Airway epithelial cell (primary cell): ENCODE data around the gene FAF2. TPM values are rescaled to one million over a fixed set of nuclear protein-coding genes. Genes with fewer than 3 reads are reported as not detected.

ENCODE experiments used
- total RNA-seq: library from RNA; depleted of rRNA; stranded (reverse); fragments of >200 nt; gene quantifications from 2 replicates; pipeline ENCODE4 v1.2.3, GENCODE V29; 2015

The FAF2 gene, protein sequence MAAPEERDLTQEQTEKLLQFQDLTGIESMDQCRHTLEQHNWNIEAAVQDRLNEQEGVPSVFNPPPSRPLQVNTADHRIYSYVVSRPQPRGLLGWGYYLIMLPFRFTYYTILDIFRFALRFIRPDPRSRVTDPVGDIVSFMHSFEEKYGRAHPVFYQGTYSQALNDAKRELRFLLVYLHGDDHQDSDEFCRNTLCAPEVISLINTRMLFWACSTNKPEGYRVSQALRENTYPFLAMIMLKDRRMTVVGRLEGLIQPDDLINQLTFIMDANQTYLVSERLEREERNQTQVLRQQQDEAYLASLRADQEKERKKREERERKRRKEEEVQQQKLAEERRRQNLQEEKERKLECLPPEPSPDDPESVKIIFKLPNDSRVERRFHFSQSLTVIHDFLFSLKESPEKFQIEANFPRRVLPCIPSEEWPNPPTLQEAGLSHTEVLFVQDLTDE
- 25.2 and 35.5 TPM in 2 replicates for total RNA-seq

DNA sequence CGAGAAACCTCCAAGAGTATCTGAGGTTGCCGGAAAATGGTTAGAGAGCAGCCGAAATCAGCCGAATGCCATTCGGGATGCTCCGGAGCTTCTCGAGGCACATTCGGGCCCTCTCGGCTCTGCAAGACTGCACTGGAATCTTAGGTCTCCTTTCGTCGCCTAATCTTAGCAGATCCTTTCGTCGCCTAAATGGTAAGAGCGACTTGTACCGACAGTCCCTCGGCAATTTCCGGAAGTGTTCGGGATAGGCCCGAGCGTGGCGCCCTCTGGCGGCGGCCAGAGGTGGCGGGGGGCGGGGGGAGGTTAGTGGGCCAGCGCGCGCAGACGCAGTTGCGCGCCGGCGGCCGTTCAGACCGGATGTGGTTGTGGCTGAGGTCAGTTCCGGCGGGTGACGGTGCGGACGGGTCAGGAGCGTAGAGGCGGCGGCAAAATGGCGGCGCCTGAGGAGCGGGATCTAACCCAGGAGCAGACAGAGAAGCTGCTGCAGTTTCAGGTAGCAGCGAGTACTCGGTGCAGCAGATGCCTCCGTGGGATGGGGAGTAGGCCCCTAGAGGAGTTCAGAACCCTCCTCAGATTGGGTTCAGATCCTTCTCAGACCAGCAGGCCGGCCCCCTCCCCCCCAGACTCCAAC, at the start of gene FAF2:
Gene FAF2, plus strand, starts transcription at position 408 of the 631 bp plus-strand sequence. Its CDS starts 23 bp downstream, at position 431.

DNA sequence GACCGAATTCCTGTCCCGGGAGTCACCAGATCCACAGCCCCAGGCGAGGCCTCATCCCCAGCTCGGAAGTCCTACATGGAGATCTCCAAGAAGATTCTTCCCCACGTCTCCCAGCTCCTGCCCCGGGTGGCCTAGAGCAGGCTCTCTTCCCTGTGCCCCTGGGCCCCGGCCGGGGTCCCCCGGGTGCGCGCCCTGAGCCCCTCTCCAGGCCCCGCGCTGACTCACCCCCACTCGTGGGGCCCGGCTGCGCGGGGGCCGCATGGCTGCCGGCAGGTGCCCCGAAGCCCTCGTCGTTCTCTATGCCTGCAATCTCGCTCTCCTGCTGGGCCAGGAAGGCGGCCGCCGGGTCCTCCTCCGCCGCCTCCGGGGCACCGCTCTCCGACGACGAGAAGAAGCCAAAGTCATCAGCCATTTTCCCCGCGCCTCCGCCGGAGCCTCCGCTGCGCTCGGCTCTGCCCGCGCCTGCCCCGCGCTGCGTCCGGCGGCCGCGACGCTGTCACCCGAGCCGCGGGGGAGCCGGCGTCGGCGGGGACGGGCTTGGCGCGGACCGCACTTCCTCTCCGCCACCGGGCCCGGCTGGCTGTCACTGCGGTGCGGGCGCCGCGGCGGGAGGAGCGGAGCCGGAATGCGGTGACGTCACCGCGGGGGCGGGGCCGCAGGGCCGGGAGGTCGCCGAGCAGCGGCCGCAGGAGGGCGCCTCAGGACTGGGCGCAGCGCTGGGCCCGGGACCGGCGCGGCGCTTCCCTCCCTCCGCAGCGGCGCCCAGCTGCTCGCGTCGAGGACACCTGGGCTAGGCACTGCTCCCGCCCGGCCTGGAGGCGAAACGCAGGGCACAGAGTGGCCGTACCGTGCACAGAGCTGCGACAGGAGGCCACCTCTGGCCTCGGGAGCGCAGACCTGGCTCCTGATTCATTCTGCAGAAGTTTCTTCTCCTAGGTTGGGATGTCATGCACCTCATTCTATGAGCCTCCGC, 31.9 kb upstream of the FAF2 start, which contains the start of gene CLTB:
Gene CLTB, minus strand, starts transcription at position 588 of the 973 bp plus-strand sequence. Its CDS starts 176 bp downstream, at position 412.

DNA sequence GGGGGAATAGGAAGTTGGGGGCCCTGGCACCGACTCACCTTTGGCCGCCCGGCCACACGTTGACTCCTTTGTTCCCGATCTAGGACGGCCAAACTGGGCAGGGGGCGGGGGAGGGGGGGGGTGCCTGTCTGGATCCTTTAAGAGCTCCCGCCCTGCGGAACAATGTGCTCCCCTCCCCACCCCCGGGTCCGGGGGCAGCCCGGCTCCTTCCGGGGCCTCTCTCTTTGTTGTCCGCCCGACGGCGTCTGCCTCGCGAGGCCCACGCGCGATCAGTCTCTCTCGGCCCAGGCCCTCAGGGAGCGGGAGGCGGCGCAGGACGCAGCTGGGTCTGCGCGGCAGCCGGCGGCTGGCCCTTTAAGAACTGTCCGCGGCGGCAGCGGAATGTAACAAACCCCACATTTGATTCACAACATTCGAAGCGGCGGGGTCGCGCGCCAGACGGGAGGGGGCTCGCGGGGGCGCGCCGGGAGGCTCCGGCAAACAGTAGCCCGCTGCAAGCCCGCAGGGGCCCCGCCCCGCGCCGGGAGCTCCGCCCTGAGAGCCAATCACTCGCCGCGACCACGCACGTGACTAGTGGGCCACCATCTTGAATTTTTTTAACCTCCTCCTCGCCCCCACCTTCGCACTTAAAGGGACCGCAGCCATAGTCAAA, 88.8 kb downstream of the FAF2 start, which contains the start of gene RNF44:
Gene RNF44, minus strand, starts transcription at position 501 of the 652 bp plus-strand sequence. CDS start 4,930 bp downstream, outside the sequence.

DNA sequence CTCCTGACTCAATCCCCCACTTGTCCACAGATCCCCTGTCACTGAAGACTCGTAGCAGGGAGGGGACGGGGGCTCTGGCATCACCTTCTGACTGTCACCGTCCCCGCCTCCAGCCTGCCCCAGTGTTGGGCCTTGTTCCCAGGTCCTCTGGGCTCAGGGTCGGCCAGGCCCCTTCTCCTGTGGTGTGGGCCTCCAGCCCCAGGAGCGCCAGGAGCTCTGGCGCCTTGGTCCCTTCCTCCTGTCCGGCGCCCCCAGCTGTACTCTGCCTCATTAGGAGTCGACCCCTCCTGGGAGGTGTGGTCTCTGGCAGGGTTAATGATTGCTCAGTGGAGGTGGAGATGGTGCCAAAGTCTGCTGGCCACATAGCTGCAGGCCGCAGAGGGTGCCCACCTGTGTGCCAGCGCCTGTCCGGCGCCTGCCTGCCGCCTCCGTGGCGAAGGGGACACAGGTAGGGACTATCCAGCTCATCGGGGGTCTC, 100.8 kb downstream of the FAF2 start, which contains the start of gene CDHR2:
Gene CDHR2, plus strand, starts transcription at position 376 of the 478 bp plus-strand sequence. CDS start 16,011 bp downstream, outside the sequence.

Other genes starting within 250 kb of the FAF2 start
- gene SIMC1, start 210.0 kb upstream of the FAF2 start, total RNA-seq, result 7.3 and 11.8 TPM in 2 replicates
- gene KIAA1191, start 86.6 kb upstream of the FAF2 start, total RNA-seq, result 65.2 and 86.1 TPM in 2 replicates
- gene ARL10, start 82.9 kb upstream of the FAF2 start, total RNA-seq, result 3.2 and 5.5 TPM in 2 replicates
- 33.4 and 35.3 TPM in 2 replicates for gene NOP16, start 59.8 kb upstream of the FAF2 start, total RNA-seq
- 122 and 143 TPM in 2 replicates for gene HIGD2A, start 59.6 kb upstream of the FAF2 start, total RNA-seq
- 377 and 389 TPM in 2 replicates for gene CLTB, start 31.8 kb upstream of the FAF2 start, total RNA-seq
- 13.0 and 19.1 TPM in 2 replicates for gene RNF44, start 89.0 kb downstream of the FAF2 start, total RNA-seq
- gene CDHR2, start 101.0 kb downstream of the FAF2 start, total RNA-seq, result 0.07 TPM in 1 of 2 replicates, not detected in the other
- gene GPRIN1, start 161.8 kb downstream of the FAF2 start, total RNA-seq, result 5.3 and 7.3 TPM in 2 replicates
- 0.14 and 1.0 TPM in 2 replicates for gene SNCB, start 182.1 kb downstream of the FAF2 start, total RNA-seq
- not detected in 2 replicates for gene EIF4E1B, start 182.3 kb downstream of the FAF2 start, total RNA-seq
- 30.5 and 37.2 TPM in 2 replicates for gene TSPAN17, start 199.1 kb downstream of the FAF2 start, total RNA-seq